Esophagus mucosa (tissue), 1 donor: Measurements from ENCODE around the gene MSANTD3. TPM values are rescaled to one million over a fixed set of nuclear protein-coding genes. Genes with fewer than 3 reads are reported as not detected.

ENCODE experiments used
- total RNA-seq: library from RNA; stranded (reverse); gene quantifications from one replicate; pipeline ENCODE4 v1.2.4, GENCODE V29; 2023
- donor health status: DM: yes; HTN: yes; CAD: no.

The MSANTD3 gene
- total RNA-seq, 1 donor from 2014 or later, result 10.3 TPM

Other genes with a start within 250 kb of the MSANTD3 start
- 12.5 TPM for gene TEX10, start 74.2 kb upstream of the MSANTD3 start, total RNA-seq
- not detected for gene TMEFF1, start 46.0 kb downstream of the MSANTD3 start, total RNA-seq
- 0.08 TPM for gene CAVIN4, start 150.9 kb downstream of the MSANTD3 start, total RNA-seq